ENCODE data around the gene KRTAP12-1. TPM values are rescaled to one million over a fixed set of nuclear protein-coding genes. Genes with fewer than 3 reads are reported as not detected.
"Not testable (repeated sequence)": the region's sequence is repeated elsewhere in the genome, so short reads cannot be mapped to it uniquely, and the experiment has no call there.

KRTAP12-1 gene
- total RNA-seq, 1 donor from 2014 or later = not detected

DNA sequence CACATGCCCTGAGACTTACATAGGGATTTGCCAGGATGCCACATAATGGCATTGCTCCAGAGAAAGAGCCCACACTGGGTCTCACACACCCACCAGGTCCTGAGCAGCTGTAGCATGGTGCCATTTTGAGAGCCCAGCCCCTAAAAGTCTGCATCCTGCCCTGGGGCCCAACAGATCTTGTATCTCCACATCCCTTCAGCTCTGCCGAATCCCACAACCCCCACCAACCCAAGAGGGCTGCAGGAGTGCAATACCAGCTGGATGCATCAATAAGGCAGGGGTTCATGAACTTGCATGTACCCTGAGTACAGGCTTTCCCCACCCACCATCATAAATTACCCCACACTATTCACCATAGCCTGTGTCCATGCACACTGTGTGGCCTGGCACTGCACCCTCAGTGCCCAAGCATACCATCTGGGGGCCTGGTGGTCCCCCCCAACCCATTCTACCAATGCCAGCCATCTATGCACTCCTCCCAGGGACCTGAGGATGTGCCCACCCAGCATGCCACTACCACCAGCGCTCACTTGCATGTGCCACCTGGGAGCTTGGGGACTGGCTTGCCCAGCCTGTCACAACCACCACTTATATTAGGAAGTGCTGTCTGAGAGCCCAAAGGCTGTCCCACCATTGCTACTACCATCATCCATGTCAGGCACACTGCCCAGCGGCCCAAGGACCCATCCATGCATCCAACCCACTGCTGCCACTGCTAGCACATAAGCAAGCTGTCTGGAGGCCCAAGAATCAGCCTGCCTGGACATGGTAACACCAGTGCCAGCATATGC lies 11.1 kb downstream of the KRTAP12-1 start:
- Mint-ChIP-seq H3K9me3 (ENCODE audit: unreplicated experiment) (peaks cover 15% of the 10 kb centered on the region), H3K36me3 (ENCODE audit: unreplicated experiment) (peaks cover 47% of the 10 kb centered on the region), H3K4me1 (ENCODE audit: low read depth, unreplicated experiment) (no peaks in the 10 kb centered on the region), H3K27me3 (ENCODE audit: unreplicated experiment) (peaks cover 2% of the 10 kb centered on the region), H3K27ac (ENCODE audit: unreplicated experiment) (no peak overlapping the region), H3K4me3 (ENCODE audit: unreplicated experiment) (no peak overlapping the region)
- TF ChIP-seq, protein P1, sequence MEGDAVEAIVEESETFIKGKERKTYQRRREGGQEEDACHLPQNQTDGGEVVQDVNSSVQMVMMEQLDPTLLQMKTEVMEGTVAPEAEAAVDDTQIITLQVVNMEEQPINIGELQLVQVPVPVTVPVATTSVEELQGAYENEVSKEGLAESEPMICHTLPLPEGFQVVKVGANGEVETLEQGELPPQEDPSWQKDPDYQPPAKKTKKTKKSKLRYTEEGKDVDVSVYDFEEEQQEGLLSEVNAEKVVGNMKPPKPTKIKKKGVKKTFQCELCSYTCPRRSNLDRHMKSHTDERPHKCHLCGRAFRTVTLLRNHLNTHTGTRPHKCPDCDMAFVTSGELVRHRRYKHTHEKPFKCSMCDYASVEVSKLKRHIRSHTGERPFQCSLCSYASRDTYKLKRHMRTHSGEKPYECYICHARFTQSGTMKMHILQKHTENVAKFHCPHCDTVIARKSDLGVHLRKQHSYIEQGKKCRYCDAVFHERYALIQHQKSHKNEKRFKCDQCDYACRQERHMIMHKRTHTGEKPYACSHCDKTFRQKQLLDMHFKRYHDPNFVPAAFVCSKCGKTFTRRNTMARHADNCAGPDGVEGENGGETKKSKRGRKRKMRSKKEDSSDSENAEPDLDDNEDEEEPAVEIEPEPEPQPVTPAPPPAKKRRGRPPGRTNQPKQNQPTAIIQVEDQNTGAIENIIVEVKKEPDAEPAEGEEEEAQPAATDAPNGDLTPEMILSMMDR (IDR thresholded peaks at IDR 0.05; ENCODE audit: partially characterized antibody, unreplicated experiment) = no peak
- DNase-seq = no peak

DNA sequence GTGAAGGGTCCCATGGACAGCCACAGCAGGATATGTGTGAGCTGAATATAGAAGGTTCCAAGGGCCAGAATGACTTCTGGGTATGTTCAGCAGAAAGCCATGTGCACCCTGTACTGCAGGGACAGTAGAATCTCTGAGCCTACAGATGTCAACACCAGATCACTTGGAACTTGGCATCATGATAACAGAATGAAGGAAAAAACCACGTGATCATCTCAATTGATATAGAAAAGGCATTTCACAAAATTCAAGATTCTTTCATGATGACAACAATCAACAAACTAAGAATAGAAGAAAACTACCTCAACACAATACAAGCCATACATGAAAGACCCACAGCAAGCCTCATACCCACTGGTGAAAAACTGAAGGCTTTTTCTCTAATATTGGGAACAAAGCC lies 14.4 kb downstream of the KRTAP12-1 start:
- H3K27ac Mint-ChIP-seq (ENCODE audit: unreplicated experiment) = no peak overlapping the region
- H3K4me3 Mint-ChIP-seq (ENCODE audit: unreplicated experiment) = no peak overlapping the region
- no peaks in the 10 kb centered on the region for H3K4me1 Mint-ChIP-seq (ENCODE audit: low read depth, unreplicated experiment)
- H3K9me3 Mint-ChIP-seq (ENCODE audit: unreplicated experiment) = peaks cover 11% of the 10 kb centered on the region
- H3K36me3 Mint-ChIP-seq (ENCODE audit: unreplicated experiment) = peaks cover 30% of the 10 kb centered on the region
- TF ChIP-seq, protein P1 (IDR thresholded peaks at IDR 0.05; ENCODE audit: partially characterized antibody, unreplicated experiment) = no peak
- peaks cover 2% of the 10 kb centered on the region for H3K27me3 Mint-ChIP-seq (ENCODE audit: unreplicated experiment)
- no peak for DNase-seq

DNA sequence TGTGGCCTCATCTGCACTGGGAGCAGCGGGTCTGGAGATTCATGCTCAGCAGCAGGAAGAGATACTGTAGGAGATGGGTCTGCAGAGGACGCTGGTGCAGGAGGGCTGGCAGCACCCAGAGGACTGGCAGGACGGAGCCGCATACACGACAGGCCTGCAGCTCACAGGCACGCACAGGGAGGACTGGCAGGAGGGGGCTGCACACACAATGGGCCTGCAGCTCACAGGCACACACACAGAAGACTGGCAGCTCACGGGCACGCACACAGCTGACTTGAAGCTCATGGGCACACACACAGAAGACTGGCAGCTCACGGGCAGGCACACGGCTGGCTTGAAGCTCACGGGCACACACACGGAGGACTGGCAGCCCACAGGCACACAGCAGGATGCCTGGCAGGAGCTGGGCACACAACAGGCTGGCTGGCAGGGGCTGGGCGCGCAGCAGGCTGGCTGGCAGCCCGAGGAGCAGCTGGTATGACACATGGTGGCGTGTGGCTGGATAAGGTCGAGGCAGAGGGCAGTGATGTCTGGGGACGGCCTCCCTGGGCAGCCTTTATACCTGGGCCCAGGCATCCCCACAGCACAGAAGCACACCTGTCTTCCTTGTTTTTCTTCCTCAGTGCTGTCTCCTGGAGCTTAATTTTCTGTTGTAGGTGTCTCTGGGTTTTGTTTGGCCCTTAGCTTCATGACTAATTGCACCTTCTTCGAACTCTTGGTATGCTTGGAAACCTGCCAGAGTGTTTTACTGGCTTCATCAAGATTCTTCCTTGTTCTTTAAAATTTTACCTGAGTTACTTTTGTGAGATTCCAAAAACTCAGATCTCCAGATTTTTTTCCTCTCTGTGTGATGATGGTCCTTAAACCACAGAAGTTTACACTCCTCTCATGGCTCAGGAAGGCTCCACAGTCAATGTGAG lies 15.3 kb downstream of the KRTAP12-1 start, which contains the start of gene KRTAP12-2:
KRTAP12-2 (minus strand) TSS at position 527 of the 920 bp plus-strand sequence; CDS start at position 486, 41 bp downstream.
- DNase-seq = no peak
- TF ChIP-seq, protein P1 (IDR thresholded peaks at IDR 0.05; ENCODE audit: partially characterized antibody, unreplicated experiment) = no peak
- Mint-ChIP-seq H3K27me3 (ENCODE audit: unreplicated experiment) (peaks cover 2% of the 10 kb centered on the region), H3K4me3 (ENCODE audit: unreplicated experiment) (no peak within 1 kb of the TSS), H3K9me3 (ENCODE audit: unreplicated experiment) (peaks cover 7% of the 10 kb centered on the region), H3K36me3 (ENCODE audit: unreplicated experiment) (peaks cover 24% of the 10 kb centered on the region), H3K4me1 (ENCODE audit: low read depth, unreplicated experiment) (no peaks in the 10 kb centered on the region), H3K27ac (ENCODE audit: unreplicated experiment) (no peak within 1 kb of the TSS)

DNA sequence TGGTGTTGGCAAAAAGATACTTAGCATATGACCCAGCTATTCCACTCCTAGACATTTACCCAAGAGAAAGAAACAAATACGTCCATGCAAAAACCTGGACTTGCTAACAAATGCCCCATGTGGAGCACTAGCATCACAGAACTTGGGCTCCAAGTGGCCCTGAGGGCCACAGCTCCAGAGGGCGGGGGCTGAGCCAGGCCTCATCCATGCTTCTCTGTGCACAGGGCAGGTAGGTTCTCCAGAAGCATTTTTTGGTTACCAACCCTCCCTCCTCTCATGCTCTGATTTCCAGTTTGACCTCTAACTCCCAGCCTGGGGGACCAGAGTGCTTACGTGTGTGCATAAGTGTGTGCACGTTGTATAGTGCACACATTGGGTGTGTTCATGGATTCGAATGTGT lies 17.3 kb downstream of the KRTAP12-1 start:
- TF ChIP-seq, protein P1 (IDR thresholded peaks at IDR 0.05; ENCODE audit: partially characterized antibody, unreplicated experiment) = no peak
- Mint-ChIP-seq H3K4me3 (ENCODE audit: unreplicated experiment) (no peak overlapping the region), H3K4me1 (ENCODE audit: low read depth, unreplicated experiment) (no peaks in the 10 kb centered on the region), H3K27ac (ENCODE audit: unreplicated experiment) (no peak overlapping the region), H3K27me3 (ENCODE audit: unreplicated experiment) (peaks cover 2% of the 10 kb centered on the region), H3K9me3 (ENCODE audit: unreplicated experiment) (peaks cover 4% of the 10 kb centered on the region), H3K36me3 (ENCODE audit: unreplicated experiment) (peaks cover 16% of the 10 kb centered on the region)
- no peak for DNase-seq

DNA sequence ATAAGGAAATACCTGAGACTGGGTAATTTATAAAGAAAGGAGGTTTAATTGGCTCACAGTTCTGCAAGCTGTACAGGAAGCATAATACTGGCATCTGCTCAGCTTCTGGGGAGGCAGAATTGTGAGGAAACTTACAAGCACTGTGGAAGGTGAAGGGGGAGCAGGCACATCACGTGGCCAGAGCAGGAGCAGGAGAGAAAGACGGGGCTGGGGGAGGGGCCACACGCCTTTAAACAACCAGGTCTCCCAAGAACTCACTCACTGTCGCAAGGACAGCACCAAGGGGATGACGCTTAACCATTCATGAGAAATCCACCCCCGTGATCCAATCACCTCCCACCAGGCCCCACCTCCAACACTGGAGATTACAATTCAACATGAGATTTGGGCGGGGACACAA lies 20.4 kb downstream of the KRTAP12-1 start:
- not testable (repeated sequence) for H3K9me3 Mint-ChIP-seq (ENCODE audit: unreplicated experiment); H3K27ac Mint-ChIP-seq (ENCODE audit: unreplicated experiment); DNase-seq; H3K4me1 Mint-ChIP-seq (ENCODE audit: low read depth, unreplicated experiment); H3K4me3 Mint-ChIP-seq (ENCODE audit: unreplicated experiment); H3K27me3 Mint-ChIP-seq (ENCODE audit: unreplicated experiment)
- peaks cover 25% of the 10 kb centered on the region for H3K36me3 Mint-ChIP-seq (ENCODE audit: unreplicated experiment)
